IPS-15b (cell line): ENCODE results near the gene PCDHGB7.
A peak's percentile ranks its signal among the peaks of the same experiment; 100 is the strongest.
"Not testable (repeated sequence)": the region's sequence is repeated elsewhere in the genome, so short reads cannot be mapped to it uniquely, and the experiment has no call there.

Experiments used
- H3K27me3 ChIP-seq: one replicate; pipeline ENCODE4 v1.6.1; 2013; ENCODE audit warnings: low read length; ENCODE audit not compliant: control insufficient read depth, insufficient read depth
- H3K36me3 ChIP-seq: one replicate; pipeline ENCODE4 v1.6.1; 2013; ENCODE audit warnings: low read length; ENCODE audit not compliant: control insufficient read depth, insufficient read depth
- H3K4me1 ChIP-seq: one replicate; pipeline ENCODE4 v1.6.1; 2013; ENCODE audit warnings: mild to moderate bottlenecking, low read length; ENCODE audit not compliant: control insufficient read depth, insufficient read depth
- H3K4me3 ChIP-seq: one replicate; pipeline ENCODE4 v1.5.1; 2013; ENCODE audit warnings: low read depth, low read length
- H3K9ac ChIP-seq: one replicate; pipeline ENCODE4 v1.6.1; 2013; ENCODE audit warnings: low read depth, mild to moderate bottlenecking, low read length
- H3K9me3 ChIP-seq: one replicate; pipeline ENCODE4 v1.6.1; 2013; ENCODE audit warnings: mild to moderate bottlenecking, low read length; ENCODE audit not compliant: control insufficient read depth, insufficient read depth

Gene PCDHGB7

GRCh38 chr5:141402553-141403243 lies 14.8 kb upstream of the PCDHGB7 start, which contains the start of gene PCDHGA9:
TSS of gene PCDHGA9 (plus strand) at chr5:141402778. CDS start at chr5:141402953, 175 bp downstream.
- no peak within 1 kb of the TSS for H3K9ac ChIP-seq
- no peaks in the 10 kb centered on the region for H3K27me3 ChIP-seq
- H3K4me1 ChIP-seq, result no peaks in the 10 kb centered on the region
- H3K4me3 ChIP-seq, result no peak within 1 kb of the TSS
- H3K36me3 ChIP-seq, result no peaks in the 10 kb centered on the region
- peaks cover 4% of the 10 kb centered on the region for H3K9me3 ChIP-seq

DNA sequence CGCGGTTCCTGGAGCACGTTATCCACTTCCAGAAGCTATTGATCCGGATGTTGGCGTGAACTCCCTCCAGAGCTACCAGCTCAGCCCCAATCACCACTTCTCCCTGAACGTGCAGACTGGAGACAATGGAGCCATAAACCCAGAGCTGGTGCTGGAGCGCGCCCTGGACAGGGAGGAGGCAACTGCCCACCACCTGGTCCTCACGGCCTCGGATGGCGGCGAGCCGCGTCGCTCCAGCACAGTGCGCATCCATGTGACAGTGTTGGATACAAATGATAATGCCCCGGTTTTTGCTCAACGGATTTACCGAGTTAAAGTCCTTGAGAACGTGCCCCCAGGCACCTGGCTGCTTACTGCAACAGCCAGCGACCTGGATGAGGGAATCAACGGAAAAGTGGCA lies 14.1 kb upstream of the PCDHGB7 start:
- Histone ChIP-seq H3K4me1 (no peaks in the 10 kb centered on the region), H3K36me3 (no peaks in the 10 kb centered on the region), H3K4me3 (no peak overlapping the region), H3K9me3 (peaks cover 4% of the 10 kb centered on the region), H3K9ac (no peak overlapping the region), H3K27me3 (peaks cover 1% of the 10 kb centered on the region)

DNA sequence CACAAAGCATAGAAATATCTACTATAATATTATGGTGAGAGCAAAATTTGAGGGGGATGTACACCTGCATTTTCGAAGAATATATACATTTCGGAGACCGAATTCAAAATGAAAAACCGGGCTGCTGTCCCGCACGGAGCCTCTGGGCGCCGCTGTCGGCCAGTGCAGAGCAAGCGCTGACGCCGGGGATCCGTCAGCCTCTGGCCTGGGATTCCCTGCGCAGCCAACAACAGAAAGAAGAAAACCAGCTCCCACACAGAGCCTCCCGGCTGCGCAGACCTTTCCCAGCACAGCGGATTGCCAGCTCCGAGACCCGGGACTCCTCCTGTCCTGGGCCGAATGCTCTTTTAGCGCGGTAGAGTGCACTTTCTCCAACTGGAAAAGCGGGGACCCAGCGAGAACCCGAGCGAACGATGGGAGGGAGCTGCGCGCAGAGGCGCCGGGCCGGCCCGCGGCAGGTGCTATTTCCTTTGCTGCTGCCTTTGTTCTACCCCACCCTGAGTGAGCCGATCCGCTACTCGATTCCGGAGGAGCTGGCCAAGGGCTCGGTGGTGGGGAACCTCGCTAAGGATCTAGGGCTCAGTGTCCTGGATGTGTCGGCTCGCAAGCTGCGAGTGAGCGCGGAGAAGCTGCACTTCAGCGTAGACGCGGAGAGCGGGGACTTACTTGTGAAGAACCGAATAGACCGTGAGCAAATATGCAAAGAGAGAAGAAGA lies 9.5 kb upstream of the PCDHGB7 start, which contains the start of gene PCDHGB6:
PCDHGB6 (plus strand) TSS at position 232 of the 716 bp plus-strand sequence; CDS start at position 414, 182 bp downstream.
- H3K9me3 ChIP-seq, H3K36me3 ChIP-seq, H3K4me1 ChIP-seq: not testable (repeated sequence)
- Histone ChIP-seq H3K4me3 (peak within 1 kb of the TSS; percentile 72), H3K9ac (peak within 1 kb of the TSS; percentile 54), H3K27me3 (peaks cover 14% of the 10 kb centered on the region)

DNA sequence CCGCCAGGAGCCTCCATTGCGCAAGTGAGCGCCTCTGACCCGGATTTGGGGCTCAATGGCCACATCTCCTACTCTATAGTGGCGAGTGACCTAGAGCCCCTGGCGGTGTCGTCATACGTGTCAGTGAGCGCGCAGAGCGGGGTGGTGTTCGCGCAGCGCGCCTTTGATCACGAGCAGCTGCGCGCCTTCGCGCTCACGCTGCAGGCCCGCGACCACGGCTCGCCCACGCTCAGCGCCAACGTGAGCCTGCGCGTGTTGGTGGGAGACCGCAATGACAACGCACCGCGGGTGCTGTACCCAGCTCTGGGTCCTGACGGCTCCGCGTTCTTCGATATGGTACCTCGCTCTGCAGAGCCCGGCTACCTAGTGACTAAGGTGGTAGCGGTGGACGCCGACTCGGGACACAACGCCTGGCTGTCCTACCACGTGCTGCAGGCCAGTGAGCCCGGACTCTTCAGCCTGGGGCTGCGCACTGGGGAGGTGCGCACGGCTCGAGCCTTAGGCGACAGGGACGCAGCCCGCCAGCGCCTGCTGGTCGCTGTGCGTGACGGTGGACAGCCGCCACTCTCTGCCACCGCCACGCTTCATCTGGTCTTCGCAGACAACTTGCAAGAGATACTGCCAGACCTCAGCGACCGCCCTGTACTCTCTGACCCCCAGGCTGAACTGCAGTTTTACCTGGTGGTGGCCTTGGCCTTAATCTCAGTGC lies 7.7 kb upstream of the PCDHGB7 start:
- Histone ChIP-seq H3K4me1 (no peaks in the 10 kb centered on the region), H3K9me3 (no peaks in the 10 kb centered on the region), H3K9ac (no peak overlapping the region), H3K27me3 (peaks cover 14% of the 10 kb centered on the region), H3K4me3 (no peak overlapping the region), H3K36me3 (no peaks in the 10 kb centered on the region)

GRCh38 chr5:141411575-141411974 lies 5.9 kb upstream of the PCDHGB7 start:
- H3K4me1 ChIP-seq, result no peaks in the 10 kb centered on the region
- no peaks in the 10 kb centered on the region for H3K36me3 ChIP-seq
- H3K9me3 ChIP-seq, result no peaks in the 10 kb centered on the region
- H3K27me3 ChIP-seq, result peaks cover 14% of the 10 kb centered on the region
- H3K4me3 ChIP-seq, result no peak overlapping the region
- H3K9ac ChIP-seq, result no peak overlapping the region

DNA sequence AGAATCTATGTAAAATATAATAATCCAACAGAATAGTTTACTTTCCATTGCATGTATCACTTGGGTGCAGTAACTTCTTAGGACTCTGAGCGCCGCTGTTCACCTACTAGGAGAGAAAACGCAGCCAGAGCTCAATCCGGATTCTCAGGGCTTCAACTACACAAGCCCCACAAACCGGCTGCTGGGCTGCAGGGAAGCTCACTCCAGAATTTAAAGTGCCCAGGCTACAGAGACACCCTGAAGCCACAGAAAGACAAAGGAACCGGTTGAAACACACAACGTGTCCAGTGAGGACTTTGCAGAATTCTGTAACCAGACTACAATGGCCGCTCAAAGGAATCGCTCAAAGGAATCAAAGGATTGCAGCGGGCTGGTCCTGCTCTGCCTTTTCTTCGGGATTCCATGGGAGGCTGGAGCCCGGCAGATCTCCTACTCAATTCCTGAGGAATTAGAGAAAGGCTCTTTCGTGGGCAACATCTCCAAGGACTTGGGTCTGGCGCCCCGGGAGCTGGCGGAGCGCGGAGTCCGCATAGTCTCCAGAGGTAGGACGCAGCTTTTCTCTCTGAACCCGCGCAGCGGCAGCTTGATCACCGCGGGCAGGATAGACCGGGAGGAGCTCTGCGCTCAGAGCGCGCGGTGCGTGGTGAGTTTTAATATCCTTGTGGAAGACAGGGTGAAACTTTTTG lies 4.5 kb upstream of the PCDHGB7 start, which contains the start of gene PCDHGA10:
PCDHGA10 (plus strand) TSS at position 134 of the 686 bp plus-strand sequence; CDS start at position 323, 189 bp downstream.
- Histone ChIP-seq H3K9me3 (no peaks in the 10 kb centered on the region), H3K27me3 (peaks cover 15% of the 10 kb centered on the region), H3K4me3 (peak within 1 kb of the TSS; percentile 59), H3K36me3 (no peaks in the 10 kb centered on the region), H3K4me1 (no peaks in the 10 kb centered on the region), H3K9ac (peak within 1 kb of the TSS; percentile 28)

DNA sequence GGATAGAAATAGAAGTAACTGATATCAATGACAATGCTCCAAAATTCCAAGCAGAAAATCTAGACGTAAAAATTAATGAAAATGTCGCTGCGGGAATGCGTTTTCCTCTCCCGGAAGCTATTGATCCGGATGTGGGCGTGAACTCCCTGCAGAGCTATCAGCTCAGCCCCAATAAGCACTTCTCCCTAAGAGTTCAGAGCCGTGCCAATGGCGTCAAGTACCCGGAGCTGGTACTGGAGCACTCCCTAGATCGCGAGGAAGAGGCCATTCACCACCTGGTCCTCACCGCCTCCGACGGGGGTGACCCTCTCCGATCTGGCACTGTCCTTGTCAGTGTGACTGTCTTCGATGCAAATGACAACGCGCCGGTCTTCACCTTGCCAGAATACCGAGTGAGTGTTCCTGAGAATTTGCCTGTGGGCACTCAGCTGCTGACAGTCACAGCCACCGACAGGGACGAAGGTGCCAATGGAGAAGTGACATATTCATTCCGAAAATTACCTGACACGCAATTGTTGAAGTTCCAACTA lies 3.9 kb upstream of the PCDHGB7 start:
- H3K4me3 ChIP-seq, result peak overlapping the region; percentile 59
- H3K36me3 ChIP-seq, result no peaks in the 10 kb centered on the region
- H3K9me3 ChIP-seq, result no peaks in the 10 kb centered on the region
- H3K9ac ChIP-seq, result peak overlapping the region; percentile 28
- no peaks in the 10 kb centered on the region for H3K4me1 ChIP-seq
- peaks cover 17% of the 10 kb centered on the region for H3K27me3 ChIP-seq

DNA sequence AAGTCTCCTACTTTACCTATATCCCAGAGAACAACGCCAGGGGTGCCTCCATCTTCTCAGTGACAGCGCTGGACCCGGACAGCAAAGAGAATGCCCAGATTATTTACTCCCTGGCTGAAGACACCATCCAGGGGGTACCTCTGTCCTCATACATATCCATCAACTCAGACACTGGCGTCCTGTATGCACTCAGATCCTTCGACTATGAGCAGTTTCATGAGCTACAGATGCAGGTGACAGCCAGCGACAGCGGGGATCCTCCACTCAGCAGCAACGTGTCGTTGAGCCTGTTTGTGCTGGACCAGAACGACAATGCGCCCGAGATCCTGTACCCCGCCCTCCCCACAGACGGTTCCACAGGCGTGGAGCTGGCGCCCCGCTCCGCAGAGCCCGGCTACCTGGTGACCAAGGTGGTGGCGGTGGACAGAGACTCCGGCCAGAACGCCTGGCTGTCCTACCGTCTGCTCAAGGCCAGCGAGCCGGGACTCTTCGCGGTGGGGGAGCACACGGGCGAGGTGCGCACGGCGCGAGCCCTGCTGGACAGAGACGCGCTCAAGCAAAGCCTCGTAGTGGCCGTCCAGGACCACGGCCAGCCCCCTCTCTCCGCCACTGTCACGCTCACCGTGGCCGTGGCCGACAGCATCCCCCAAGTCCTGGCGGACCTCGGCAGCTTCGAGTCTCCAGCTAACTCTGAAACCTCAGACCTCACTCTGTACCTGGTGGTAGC lies 2.8 kb upstream of the PCDHGB7 start:
- not testable (repeated sequence) for H3K9ac ChIP-seq, H3K9me3 ChIP-seq

GRCh38 chr5:141415275-141415618 lies 2.2 kb upstream of the PCDHGB7 start:
- not testable (repeated sequence) for H3K9me3 ChIP-seq, H3K4me3 ChIP-seq, H3K9ac ChIP-seq, H3K36me3 ChIP-seq, H3K4me1 ChIP-seq
- H3K27me3 ChIP-seq, result peaks cover 17% of the 10 kb centered on the region

More for the DNA sequence above, 2.8 kb upstream of the PCDHGB7 start:
- not testable (repeated sequence) for H3K36me3 ChIP-seq, H3K4me3 ChIP-seq, H3K4me1 ChIP-seq
- peaks cover 14% of the 10 kb centered on the region for H3K27me3 ChIP-seq

GRCh38 chr5:141419074-141419880 lies 1.8 kb downstream of the PCDHGB7 start:
- Histone ChIP-seq H3K4me3 (no peak overlapping the region), H3K36me3 (no peaks in the 10 kb centered on the region), H3K27me3 (peaks cover 17% of the 10 kb centered on the region), H3K4me1 (no peaks in the 10 kb centered on the region), H3K9me3 (peaks cover 5% of the 10 kb centered on the region), H3K9ac (no peak overlapping the region)
